ENCODE measurements around the gene XIST.
"Not testable (repeated sequence)": the region's sequence is repeated elsewhere in the genome, so short reads cannot be mapped to it uniquely, and the experiment has no call there.

The XIST gene

GRCh38 chrX:73840120-73840924 is 12.2 kb downstream of the XIST start:
- FAIRE-seq: no peak
- no peak for DNase-seq (ENCODE audit: low spot score)

GRCh38 chrX:73839152-73839551 is 13.4 kb downstream of the XIST start:
- DNase-seq (ENCODE audit: low spot score) (no peak), FAIRE-seq (no peak)

GRCh38 chrX:73838123-73838522 is 14.4 kb downstream of the XIST start:
- DNase-seq (ENCODE audit: low spot score): no peak
- FAIRE-seq: no peak

- FAIRE-seq (no peak), DNase-seq (ENCODE audit: low spot score) (no peak)
Measured at GRCh38 chrX:73836956-73837477, 15.5 kb downstream of the XIST start.

- DNase-seq (ENCODE audit: low spot score) (no peak), FAIRE-seq (no peak)
Measured at GRCh38 chrX:73834219-73834618, 18.3 kb downstream of the XIST start.

GRCh38 chrX:73832319-73832718 is 20.2 kb downstream of the XIST start:
- FAIRE-seq: no peak

GRCh38 chrX:73831500-73831899 is 21.0 kb downstream of the XIST start:
- no peak for DNase-seq (ENCODE audit: low spot score)
- FAIRE-seq: no peak

More at GRCh38 chrX:73832319-73832718, 20.2 kb downstream of the XIST start:
- no peak for DNase-seq (ENCODE audit: low spot score)

- FAIRE-seq (no peak), DNase-seq (ENCODE audit: low spot score) (no peak)
Measured at GRCh38 chrX:73830489-73831414, 21.8 kb downstream of the XIST start.

- DNase-seq (ENCODE audit: low spot score): no peak
- FAIRE-seq: no peak
Measured at GRCh38 chrX:73829890-73830466, 22.5 kb downstream of the XIST start.

GRCh38 chrX:73828080-73828720 is 24.3 kb downstream of the XIST start:
- DNase-seq (ENCODE audit: low spot score) (no peak), FAIRE-seq (no peak)

GRCh38 chrX:73827406-73827805 is 25.1 kb downstream of the XIST start:
- FAIRE-seq (no peak), DNase-seq (ENCODE audit: low spot score) (no peak)

GRCh38 chrX:73826996-73827395 is 25.5 kb downstream of the XIST start:
- FAIRE-seq (no peak), DNase-seq (ENCODE audit: low spot score) (no peak)

- FAIRE-seq (no peak), DNase-seq (ENCODE audit: low spot score) (no peak)
Measured at GRCh38 chrX:73825569-73825968, 26.9 kb downstream of the XIST start.

- DNase-seq (ENCODE audit: low spot score) (no peak), FAIRE-seq (no peak)
Measured at GRCh38 chrX:73823473-73824004, 29.0 kb downstream of the XIST start.

- DNase-seq (ENCODE audit: low spot score) (no peak), FAIRE-seq (no peak)
Measured at GRCh38 chrX:73822775-73823174, 29.7 kb downstream of the XIST start.

GRCh38 chrX:73821921-73822559 is 30.5 kb downstream of the XIST start:
- DNase-seq (ENCODE audit: low spot score) (no peak), FAIRE-seq (no peak)

GRCh38 chrX:73819864-73820558 is 32.5 kb downstream of the XIST start:
- not testable (repeated sequence) for DNase-seq (ENCODE audit: low spot score); FAIRE-seq

GRCh38 chrX:73818200-73819116 is 34.1 kb downstream of the XIST start:
- DNase-seq (ENCODE audit: low spot score) (no peak), FAIRE-seq (no peak)

Data from RCC 7860 (cell line).